Heart left ventricle (tissue), 16 donors: ENCODE measurements around the gene SYNE2. TPM values are rescaled to one million over a fixed set of nuclear protein-coding genes. Genes with fewer than 3 reads are reported as not detected.

Source experiments
- ATAC-seq, 4 donors: fragments of 200-7000 bp; cut with Tn5 transposase; one replicate each; pipeline ENCODE4 v1.9.1; 2020 to 2022; ENCODE audit warnings: moderate library complexity in 4 of 4, mild to moderate bottlenecking in 3 of 4, moderate number of reproducible peaks in 1 of 4
- DNase-seq, 5 donors: peaks; one replicate each; pipeline ENCODE4 v3.0.0-alpha.2; 2020
- H3K27ac ChIP-seq, 12 donors: fragments of 200-600 bp; sonication (generic) in 4 of 12; one replicate each; pipeline versions ENCODE4 v1.5.0 to v1.8.0; 2016 to 2022; ENCODE audit warnings: mild to moderate bottlenecking in 2 of 12
- H3K27me3 ChIP-seq, 9 donors: fragments of 200-600 bp; sonication (generic) in 2 of 9; one replicate each; pipeline versions ENCODE4 v1.5.1 to v1.8.0; 2016 to 2022; ENCODE audit warnings: mild to moderate bottlenecking in 3 of 9
- H3K36me3 ChIP-seq, 9 donors: fragments of 200-600 bp; sonication (generic) in 2 of 9; one replicate each; pipeline versions ENCODE4 v1.5.0 to v1.8.0; 2018 to 2022; ENCODE audit warnings: mild to moderate bottlenecking in 2 of 9
- H3K4me1 ChIP-seq, 12 donors: fragments of 200-600 bp; sonication (generic) in 4 of 12; one replicate each; pipeline versions ENCODE4 v1.5.0 to v1.8.0; 2016 to 2022; ENCODE audit warnings: mild to moderate bottlenecking in 3 of 12
- H3K4me3 ChIP-seq, 12 donors: fragments of 200-600 bp; sonication (generic) in 4 of 12; one replicate each; pipeline versions ENCODE4 v1.5.0 to v1.8.0; 2017 to 2022; ENCODE audit warnings: mild to moderate bottlenecking in 9 of 12, moderate library complexity in 4 of 12
- H3K9me3 ChIP-seq, 12 donors: fragments of 200-600 bp; sonication (generic) in 4 of 12; one replicate each; pipeline versions ENCODE4 v1.5.0 to v1.8.0; 2016 to 2022; ENCODE audit warnings: mild to moderate bottlenecking in 1 of 12
- POLR2A ChIP-seq, 2 donors: fragments of 450-650 bp; IDR thresholded peaks; one replicate each; pipeline ENCODE4 v1.6.1; 2017; ENCODE audit warnings: antibody characterized with exemption in 2 of 2, mild to moderate bottlenecking in 2 of 2, moderate library complexity in 2 of 2
- WGBS, 4 donors: extraction: QIAGEN DNeasy Blood & Tissue Kit in 2 of 4; methylation state at CpG; one replicate each; pipeline versions ENCODE4 v1.1.5 to v1.1.7; 2013 to 2018; 5-methylcytosine and 5-hydroxymethylcytosine counted together
- intact Hi-C, 10 donors: fragments of 100-400 bp; cut with DNase I; formaldehyde crosslinking; loops; one replicate each; pipeline versions ENCODE4 v1.11.1 to v1.14.2; 2022
- polyA plus RNA-seq, 2 donors: library from polyadenylated mRNA; stranded (reverse); fragments of 200-250 nt; gene quantifications; one replicate each; pipeline ENCODE4 v1.2.3, GENCODE V29; 2013
- total RNA-seq, 9 donors: library from RNA; depleted of rRNA in 2 of 9; stranded (reverse); fragments of >200 nt in 2 of 9; fragmentation: NEBNext Ultra II Directional in 3 of 9; extraction: Animal tissue kit (Norgen Biotek cat#: 25700) in 3 of 9; gene quantifications; one replicate each; pipeline versions ENCODE4 v1.1.0 to v1.2.4, GENCODE V29; 2016 to 2023
- TF ChIP-seq, protein P1 (sequence below), 12 donors: fragments of 200-600 bp; sonication (generic) in 4 of 12; IDR thresholded peaks; one replicate each; pipeline versions ENCODE4 v1.5.0 to v1.8.0; 2018 to 2022; ENCODE audit warnings: antibody characterized with exemption in 12 of 12, mild to moderate bottlenecking in 5 of 12
- donor health status: ischemic (EF 13 %, LVEDD 7.1; RV severe dilation, severe dysfunction).
- donor health status: healthy with polysubstance abuse.
- donor health status: DM: no; HTN: yes; CAD: no.
- donor health status: DM: no; HTN: no; CAD: no.
- donor health status: ischemic (EF 25% LVEDD 6.9; RV normal size, moderate dysfunction).
- donor health status: ischemic (EF 25% LVEDD 5.7; RV mildly dilated, moderate dysfunction).
- donor health status: healthy.
- donor health status: DM: yes; HTN: yes; CAD: no.
- donor health status: ischemic (EF 35%, LVEDD 5.7; RV mildly dilated, moderate dysfunction).
- donor health status: nonischemic (EF 11% LVEDD 7.7; RV severe dilation, severe dysfunction).
- donor health status: DM: yes; HTN: yes; CAD: no.
- donor health status: PGD.
- donor health status: ischemic (EF 29% LVEDD 5.4; RV normal size, mild dysfunction).
- donor health status: nonischemic (EF 23%, LVEDD 6.1; RV moderate dilation, normal function).

SYNE2 gene
- total and polyA plus RNA-seq, 11 donors = 58.2 to 255 (median 111) TPM

DNA sequence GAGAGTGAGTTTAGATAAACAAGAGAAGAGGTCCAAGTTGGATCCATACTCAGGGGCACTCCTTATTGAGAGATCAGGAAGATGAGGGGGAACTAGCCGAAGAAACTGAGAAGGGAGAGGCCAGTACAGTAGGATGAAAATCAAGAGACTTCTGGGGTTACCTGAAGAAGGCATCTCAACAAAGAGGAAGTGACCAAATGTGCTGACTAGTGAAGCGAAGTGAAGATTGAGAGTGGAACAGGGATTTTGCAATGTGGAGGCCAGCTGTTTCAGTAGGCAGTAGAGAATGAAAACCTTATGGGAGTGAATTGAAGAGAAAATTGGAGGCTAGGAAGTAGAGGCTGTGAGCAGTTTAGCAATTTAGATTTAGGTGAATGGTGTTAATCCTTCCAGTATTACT, 153.0 kb downstream of the SYNE2 start:
- intact Hi-C loops = loop anchor here in 1 of 10 donors (10.0 kb wide), 1 partner anchor 299 kb away; no protein-coding TSS in a partner anchor
- H3K36me3 ChIP-seq = peaks cover 0 to 74% (median 61%) of the 10 kb centered on the region in 9 donors
- WGBS, 4 donors = 95 to 100% (median 98%) methylated on average over 2 of the region's 2 CpGs
- no peak overlapping the region for H3K4me3 ChIP-seq
- no peak overlapping the region for H3K27ac ChIP-seq
- no peak for DNase-seq
- H3K9me3 ChIP-seq = no peaks in the 10 kb centered on the region
- no peaks in the 10 kb centered on the region for H3K27me3 ChIP-seq
- no peaks in the 10 kb centered on the region for H3K4me1 ChIP-seq
- TF ChIP-seq, protein P1, sequence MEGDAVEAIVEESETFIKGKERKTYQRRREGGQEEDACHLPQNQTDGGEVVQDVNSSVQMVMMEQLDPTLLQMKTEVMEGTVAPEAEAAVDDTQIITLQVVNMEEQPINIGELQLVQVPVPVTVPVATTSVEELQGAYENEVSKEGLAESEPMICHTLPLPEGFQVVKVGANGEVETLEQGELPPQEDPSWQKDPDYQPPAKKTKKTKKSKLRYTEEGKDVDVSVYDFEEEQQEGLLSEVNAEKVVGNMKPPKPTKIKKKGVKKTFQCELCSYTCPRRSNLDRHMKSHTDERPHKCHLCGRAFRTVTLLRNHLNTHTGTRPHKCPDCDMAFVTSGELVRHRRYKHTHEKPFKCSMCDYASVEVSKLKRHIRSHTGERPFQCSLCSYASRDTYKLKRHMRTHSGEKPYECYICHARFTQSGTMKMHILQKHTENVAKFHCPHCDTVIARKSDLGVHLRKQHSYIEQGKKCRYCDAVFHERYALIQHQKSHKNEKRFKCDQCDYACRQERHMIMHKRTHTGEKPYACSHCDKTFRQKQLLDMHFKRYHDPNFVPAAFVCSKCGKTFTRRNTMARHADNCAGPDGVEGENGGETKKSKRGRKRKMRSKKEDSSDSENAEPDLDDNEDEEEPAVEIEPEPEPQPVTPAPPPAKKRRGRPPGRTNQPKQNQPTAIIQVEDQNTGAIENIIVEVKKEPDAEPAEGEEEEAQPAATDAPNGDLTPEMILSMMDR (IDR thresholded peaks at IDR 0.05) = no peak
- no peak for TF ChIP-seq POLR2A (IDR thresholded peaks at IDR 0.05)
- no peak for ATAC-seq

- intact Hi-C loops = loop anchor here in 1 of 10 donors (10.0 kb wide), 1 partner anchor 297 kb away; no protein-coding TSS in a partner anchor
- no peak for ATAC-seq
These were observed 155.2 kb downstream of the SYNE2 start for GRCh38 chr14:64008016-64008415.

GRCh38 chr14:64012003-64012402, 159.2 kb downstream of the SYNE2 start:
- WGBS, 4 donors = 93 to 96% (median 94%) methylated on average over 3 of the region's 3 CpGs
- no peak overlapping the region for H3K27ac ChIP-seq
- TF ChIP-seq, protein P1 (IDR thresholded peaks at IDR 0.05) = no peak
- TF ChIP-seq POLR2A (IDR thresholded peaks at IDR 0.05) = no peak

More at GRCh38 chr14:64008016-64008415, 155.2 kb downstream of the SYNE2 start:
- Histone ChIP-seq H3K4me1 (no peaks in the 10 kb centered on the region), H3K36me3 (peaks cover 0 to 64% (median 51%) of the 10 kb centered on the region in 9 donors), H3K27me3 (no peaks in the 10 kb centered on the region), H3K9me3 (no peaks in the 10 kb centered on the region), H3K4me3 (no peak overlapping the region), H3K27ac (no peak overlapping the region)
- DNase-seq = no peak
- WGBS, 4 donors = 64 to 79% (median 69%) methylated on average over 2 of the region's 2 CpGs
- TF ChIP-seq, protein P1 (IDR thresholded peaks at IDR 0.05) = no peak
- TF ChIP-seq POLR2A (IDR thresholded peaks at IDR 0.05) = no peak

GRCh38 chr14:64012720-64013119, 159.9 kb downstream of the SYNE2 start:
- no peaks in the 10 kb centered on the region for H3K4me1 ChIP-seq
- no peak for ATAC-seq
- intact Hi-C loops = no loop called here
- DNase-seq = no peak
- no peaks in the 10 kb centered on the region for H3K27me3 ChIP-seq
- H3K36me3 ChIP-seq = peaks cover 0 to 49% (median 31%) of the 10 kb centered on the region in 9 donors
- peaks cover 0 to 6% (median 0%) of the 10 kb centered on the region in 12 donors for H3K9me3 ChIP-seq
- TF ChIP-seq, protein P1 (IDR thresholded peaks at IDR 0.05) = no peak
- TF ChIP-seq POLR2A (IDR thresholded peaks at IDR 0.05) = no peak
- H3K27ac ChIP-seq = no peak overlapping the region
- WGBS, 4 donors = 94 to 98% (median 95%) methylated on average over 1 of the region's 1 CpG
- no peak overlapping the region for H3K4me3 ChIP-seq

More at GRCh38 chr14:64012003-64012402, 159.2 kb downstream of the SYNE2 start:
- Histone ChIP-seq H3K27me3 (no peaks in the 10 kb centered on the region), H3K4me1 (no peaks in the 10 kb centered on the region), H3K9me3 (peaks cover 0 to 6% (median 0%) of the 10 kb centered on the region in 12 donors), H3K36me3 (peaks cover 0 to 47% (median 32%) of the 10 kb centered on the region in 9 donors), H3K4me3 (no peak overlapping the region)
- DNase-seq (no peak), ATAC-seq (no peak)
- intact Hi-C loops = no loop called here
